Fibroblast of skin of scalp (primary cell): ENCODE measurements around the gene TCF4.

Source experiments
- DNase-seq: peaks from one replicate; pipeline ENCODE4 v3.0.0-alpha.2; 2013

TCF4 gene

GRCh38 chr18:55501982-55502710 is 85.8 kb downstream of the TCF4 start:
- DNase-seq: no peak

- no peak for DNase-seq
Measured at GRCh38 chr18:55501579-55501978, 86.4 kb downstream of the TCF4 start.

- DNase-seq: peak; percentile 87
Measured at GRCh38 chr18:55500316-55501086, 87.5 kb downstream of the TCF4 start.

GRCh38 chr18:55499526-55499925 is 88.5 kb downstream of the TCF4 start:
- DNase-seq: no peak

- no peak for DNase-seq
Measured at GRCh38 chr18:55497825-55498403, 90.1 kb downstream of the TCF4 start.

GRCh38 chr18:55494899-55495298 is 93.1 kb downstream of the TCF4 start:
- peak; percentile 30 for DNase-seq

GRCh38 chr18:55494441-55494840 is 93.6 kb downstream of the TCF4 start:
- DNase-seq: no peak

- DNase-seq: peak; percentile 33
Measured at GRCh38 chr18:55491616-55492015, 96.4 kb downstream of the TCF4 start.

- peak; percentile 23 for DNase-seq
Measured at GRCh38 chr18:55489034-55489986, 98.7 kb downstream of the TCF4 start.

GRCh38 chr18:55488473-55488872 is 99.5 kb downstream of the TCF4 start:
- DNase-seq: no peak

- peak; percentile 32 for DNase-seq
Measured at GRCh38 chr18:55487997-55488396, 100.0 kb downstream of the TCF4 start.

- no peak for DNase-seq
Measured at GRCh38 chr18:55486936-55487335, 101.1 kb downstream of the TCF4 start.

- peak; percentile 91 for DNase-seq
Measured at GRCh38 chr18:55485666-55486065, 102.3 kb downstream of the TCF4 start.

- DNase-seq: no peak
Measured at GRCh38 chr18:55484773-55485172, 103.2 kb downstream of the TCF4 start.

- DNase-seq: peak; percentile 55
Measured at GRCh38 chr18:55483266-55483871, 104.6 kb downstream of the TCF4 start.

- no peak for DNase-seq
Measured at GRCh38 chr18:55479656-55480420, 108.2 kb downstream of the TCF4 start.

GRCh38 chr18:55477860-55478581 is 110.0 kb downstream of the TCF4 start:
- DNase-seq: peak; percentile 20

- DNase-seq: peak; percentile 22
Measured at GRCh38 chr18:55477499-55477859, 110.5 kb downstream of the TCF4 start.

GRCh38 chr18:55475916-55476315 is 112.1 kb downstream of the TCF4 start:
- peak; percentile 45 for DNase-seq

- no peak for DNase-seq
Measured at GRCh38 chr18:55475467-55475866, 112.5 kb downstream of the TCF4 start.

- DNase-seq: no peak
Measured at GRCh38 chr18:55473560-55473959, 114.4 kb downstream of the TCF4 start.
